ENCODE results near the gene GPR153. TPM values are rescaled to one million over a fixed set of nuclear protein-coding genes. Genes with fewer than 3 reads are reported as not detected.

The GPR153 gene
- total and polyA plus RNA-seq, 2 of the 13 experiments (the other 11 are each of a cell fraction or from before 2014, with no cell fraction given), result 0.22 to 0.31 TPM

DNA sequence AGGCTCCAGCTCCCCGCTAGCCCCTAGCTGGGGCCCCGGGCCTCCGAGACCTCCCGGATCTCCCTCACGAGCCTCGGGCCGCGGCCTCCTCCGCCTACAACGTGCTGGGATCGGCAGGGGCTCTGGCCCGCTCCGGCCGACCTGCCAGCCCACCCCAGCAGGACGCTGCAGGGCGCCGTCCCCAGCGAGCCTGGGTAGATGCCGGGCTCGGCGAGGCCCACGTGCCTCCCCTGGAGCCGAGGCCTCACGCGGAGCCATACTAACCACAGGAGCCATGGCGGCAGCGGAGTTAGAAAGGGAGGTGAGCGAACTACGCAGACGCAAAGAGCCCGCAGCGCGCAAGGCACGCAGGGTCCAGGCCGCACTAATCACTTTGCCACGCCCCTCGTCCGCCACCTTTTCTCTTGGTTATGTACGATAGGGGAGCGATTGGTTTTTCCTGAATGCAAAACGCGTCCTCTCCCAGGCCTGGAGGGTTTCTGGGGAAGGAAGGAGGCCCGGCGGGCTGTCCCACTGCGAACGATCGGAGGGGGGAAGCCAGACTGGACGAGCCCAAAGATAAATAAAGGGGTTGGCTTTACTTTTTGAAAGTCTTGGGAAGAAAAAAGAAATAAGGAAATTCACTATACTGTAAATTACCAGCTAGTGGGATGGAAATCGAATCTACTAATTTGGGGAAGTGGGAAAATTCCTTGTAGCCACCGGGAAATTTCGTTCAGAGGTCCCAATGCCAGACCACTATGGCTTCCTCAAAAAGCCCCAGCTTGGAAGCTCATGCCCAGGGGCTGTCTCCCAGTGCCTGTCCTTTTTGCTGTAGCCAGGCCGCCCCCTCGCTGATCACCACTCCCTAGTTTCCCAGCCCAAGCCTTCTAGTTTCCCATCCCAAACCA, 61.4 kb downstream of the GPR153 start, which contains the start of gene RPL22 (continued):
- TF ChIP-seq TBX3 (IDR thresholded peaks at IDR 0.05; ENCODE audit: borderline replicate concordance), result peak; percentile 92; the same call in 1 of the 2 replicates
- TF ChIP-seq HNRNPK (IDR thresholded peaks at IDR 0.05; ENCODE audit: low read depth, low read length, poor library complexity, severe bottlenecking), result no peak
- TF ChIP-seq, protein P1, sequence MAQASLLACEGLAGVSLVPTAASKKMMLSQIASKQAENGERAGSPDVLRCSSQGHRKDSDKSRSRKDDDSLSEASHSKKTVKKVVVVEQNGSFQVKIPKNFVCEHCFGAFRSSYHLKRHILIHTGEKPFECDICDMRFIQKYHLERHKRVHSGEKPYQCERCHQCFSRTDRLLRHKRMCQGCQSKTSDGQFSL (CRISPR knock-in tag; IDR thresholded peaks at IDR 0.05), result peak; percentile 62
- no peak for TF ChIP-seq GZF1 (CRISPR knock-in tag; IDR thresholded peaks at IDR 0.05)
- TF ChIP-seq, protein P2, sequence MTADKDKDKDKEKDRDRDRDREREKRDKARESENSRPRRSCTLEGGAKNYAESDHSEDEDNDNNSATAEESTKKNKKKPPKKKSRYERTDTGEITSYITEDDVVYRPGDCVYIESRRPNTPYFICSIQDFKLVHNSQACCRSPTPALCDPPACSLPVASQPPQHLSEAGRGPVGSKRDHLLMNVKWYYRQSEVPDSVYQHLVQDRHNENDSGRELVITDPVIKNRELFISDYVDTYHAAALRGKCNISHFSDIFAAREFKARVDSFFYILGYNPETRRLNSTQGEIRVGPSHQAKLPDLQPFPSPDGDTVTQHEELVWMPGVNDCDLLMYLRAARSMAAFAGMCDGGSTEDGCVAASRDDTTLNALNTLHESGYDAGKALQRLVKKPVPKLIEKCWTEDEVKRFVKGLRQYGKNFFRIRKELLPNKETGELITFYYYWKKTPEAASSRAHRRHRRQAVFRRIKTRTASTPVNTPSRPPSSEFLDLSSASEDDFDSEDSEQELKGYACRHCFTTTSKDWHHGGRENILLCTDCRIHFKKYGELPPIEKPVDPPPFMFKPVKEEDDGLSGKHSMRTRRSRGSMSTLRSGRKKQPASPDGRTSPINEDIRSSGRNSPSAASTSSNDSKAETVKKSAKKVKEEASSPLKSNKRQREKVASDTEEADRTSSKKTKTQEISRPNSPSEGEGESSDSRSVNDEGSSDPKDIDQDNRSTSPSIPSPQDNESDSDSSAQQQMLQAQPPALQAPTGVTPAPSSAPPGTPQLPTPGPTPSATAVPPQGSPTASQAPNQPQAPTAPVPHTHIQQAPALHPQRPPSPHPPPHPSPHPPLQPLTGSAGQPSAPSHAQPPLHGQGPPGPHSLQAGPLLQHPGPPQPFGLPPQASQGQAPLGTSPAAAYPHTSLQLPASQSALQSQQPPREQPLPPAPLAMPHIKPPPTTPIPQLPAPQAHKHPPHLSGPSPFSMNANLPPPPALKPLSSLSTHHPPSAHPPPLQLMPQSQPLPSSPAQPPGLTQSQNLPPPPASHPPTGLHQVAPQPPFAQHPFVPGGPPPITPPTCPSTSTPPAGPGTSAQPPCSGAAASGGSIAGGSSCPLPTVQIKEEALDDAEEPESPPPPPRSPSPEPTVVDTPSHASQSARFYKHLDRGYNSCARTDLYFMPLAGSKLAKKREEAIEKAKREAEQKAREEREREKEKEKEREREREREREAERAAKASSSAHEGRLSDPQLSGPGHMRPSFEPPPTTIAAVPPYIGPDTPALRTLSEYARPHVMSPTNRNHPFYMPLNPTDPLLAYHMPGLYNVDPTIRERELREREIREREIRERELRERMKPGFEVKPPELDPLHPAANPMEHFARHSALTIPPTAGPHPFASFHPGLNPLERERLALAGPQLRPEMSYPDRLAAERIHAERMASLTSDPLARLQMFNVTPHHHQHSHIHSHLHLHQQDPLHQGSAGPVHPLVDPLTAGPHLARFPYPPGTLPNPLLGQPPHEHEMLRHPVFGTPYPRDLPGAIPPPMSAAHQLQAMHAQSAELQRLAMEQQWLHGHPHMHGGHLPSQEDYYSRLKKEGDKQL (CRISPR knock-in tag; IDR thresholded peaks at IDR 0.05; ENCODE audit: low read depth), result no peak
- TF ChIP-seq IRX3 (CRISPR knock-in tag; IDR thresholded peaks at IDR 0.05; ENCODE audit: borderline replicate concordance, low read depth), result no peak
- peak; percentile 74 for TF ChIP-seq ZNF792 (CRISPR knock-in tag; IDR thresholded peaks at IDR 0.05)
- no peak for TF ChIP-seq RFXANK (CRISPR knock-in tag; IDR thresholded peaks at IDR 0.05)
- peak; percentile 72 for TF ChIP-seq ZNF12 (CRISPR knock-in tag; IDR thresholded peaks at IDR 0.05)
- no peak for TF ChIP-seq RORA (CRISPR knock-in tag; IDR thresholded peaks at IDR 0.05)
- TF ChIP-seq JARID2 (CRISPR knock-in tag; IDR thresholded peaks at IDR 0.05; ENCODE audit: insufficient replicate concordance), result peak; percentile 32
- TF ChIP-seq ZNF790 (CRISPR knock-in tag; IDR thresholded peaks at IDR 0.05; ENCODE audit: borderline replicate concordance), result 0 out of 2 replicates have a peak, but pooled peaks have one; percentile 72
- TF ChIP-seq SRSF9 (IDR thresholded peaks at IDR 0.05; ENCODE audit: borderline replicate concordance, insufficient read depth, low read depth, low read length, poor library complexity, severe bottlenecking), result no peak
- TF ChIP-seq ZNF563 (CRISPR knock-in tag; IDR thresholded peaks at IDR 0.05), result peak; percentile 77; the same call in 1 of the 2 replicates
- TF ChIP-seq, protein P3, sequence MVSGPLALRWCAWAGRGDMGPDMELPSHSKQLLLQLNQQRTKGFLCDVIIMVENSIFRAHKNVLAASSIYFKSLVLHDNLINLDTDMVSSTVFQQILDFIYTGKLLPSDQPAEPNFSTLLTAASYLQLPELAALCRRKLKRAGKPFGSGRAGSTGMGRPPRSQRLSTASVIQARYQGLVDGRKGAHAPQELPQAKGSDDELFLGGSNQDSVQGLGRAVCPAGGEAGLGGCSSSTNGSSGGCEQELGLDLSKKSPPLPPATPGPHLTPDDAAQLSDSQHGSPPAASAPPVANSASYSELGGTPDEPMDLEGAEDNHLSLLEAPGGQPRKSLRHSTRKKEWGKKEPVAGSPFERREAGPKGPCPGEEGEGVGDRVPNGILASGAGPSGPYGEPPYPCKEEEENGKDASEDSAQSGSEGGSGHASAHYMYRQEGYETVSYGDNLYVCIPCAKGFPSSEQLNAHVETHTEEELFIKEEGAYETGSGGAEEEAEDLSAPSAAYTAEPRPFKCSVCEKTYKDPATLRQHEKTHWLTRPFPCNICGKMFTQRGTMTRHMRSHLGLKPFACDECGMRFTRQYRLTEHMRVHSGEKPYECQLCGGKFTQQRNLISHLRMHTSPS (CRISPR knock-in tag; IDR thresholded peaks at IDR 0.05; ENCODE audit: low read depth), result peak; percentile 31; the same call in 1 of the 2 replicates
- TF ChIP-seq FOXJ3 (CRISPR knock-in tag; IDR thresholded peaks at IDR 0.05; ENCODE audit: borderline replicate concordance), result no peak; the same call in 1 of the 2 replicates
- no peak for TF ChIP-seq ZNF121 (CRISPR knock-in tag; IDR thresholded peaks at IDR 0.05)
- TF ChIP-seq, protein P4, sequence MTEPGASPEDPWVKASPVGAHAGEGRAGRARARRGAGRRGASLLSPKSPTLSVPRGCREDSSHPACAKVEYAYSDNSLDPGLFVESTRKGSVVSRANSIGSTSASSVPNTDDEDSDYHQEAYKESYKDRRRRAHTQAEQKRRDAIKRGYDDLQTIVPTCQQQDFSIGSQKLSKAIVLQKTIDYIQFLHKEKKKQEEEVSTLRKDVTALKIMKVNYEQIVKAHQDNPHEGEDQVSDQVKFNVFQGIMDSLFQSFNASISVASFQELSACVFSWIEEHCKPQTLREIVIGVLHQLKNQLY (CRISPR knock-in tag; IDR thresholded peaks at IDR 0.05), result peak; percentile 74
- TF ChIP-seq HES4 (CRISPR knock-in tag; IDR thresholded peaks at IDR 0.05; ENCODE audit: borderline replicate concordance), result peak; percentile 75
- no peak for TF ChIP-seq FIP1L1 (IDR thresholded peaks at IDR 0.05; ENCODE audit: borderline replicate concordance, insufficient read depth, low read depth, low read length)
- 0 out of 2 replicates have a peak, but pooled peaks have one; percentile 44 for TF ChIP-seq SMAD9 (CRISPR knock-in tag; IDR thresholded peaks at IDR 0.05)

Data from HepG2 (cell line).